Endothelial cell of hepatic sinusoid (primary cell): Measurements from ENCODE around the gene SYCP2L.
"Not testable (repeated sequence)": the region's sequence is repeated elsewhere in the genome, so short reads cannot be mapped to it uniquely, and the experiment has no call there.

Source experiments
- in situ Hi-C: cut with HindIII; loops from 2 replicates; pipeline ENCODE4 v1.10.0; 2017; ENCODE audit warnings: low sequenced_read_pairs

SYCP2L gene

DNA sequence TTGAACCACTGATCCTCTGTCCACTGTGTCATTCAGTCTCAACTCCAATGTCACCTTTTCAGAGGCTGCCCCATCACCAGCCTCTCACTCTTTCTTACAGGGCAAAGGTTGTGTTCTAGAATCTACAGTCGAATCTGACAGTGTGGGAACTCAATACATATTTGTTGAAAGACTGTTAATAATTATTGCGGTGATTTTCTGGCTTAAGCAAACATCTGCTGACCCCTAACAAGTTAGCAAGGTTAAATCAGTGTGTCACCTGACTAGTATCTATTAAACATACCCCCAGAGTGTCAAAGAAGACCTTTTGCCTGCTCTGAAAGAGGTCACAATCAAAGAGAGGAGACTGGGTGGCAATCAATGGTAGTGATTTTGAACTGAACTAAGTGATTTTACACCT, 115.3 kb downstream of the SYCP2L start:
- in situ Hi-C loops, result no loop called here

- in situ Hi-C loops, result not testable (repeated sequence)
These were observed 116.4 kb downstream of the SYCP2L start for GRCh38 chr6:11003297-11003696.

- in situ Hi-C loops, result no loop called here
These were observed 119.2 kb downstream of the SYCP2L start for GRCh38 chr6:11006061-11006460.

DNA sequence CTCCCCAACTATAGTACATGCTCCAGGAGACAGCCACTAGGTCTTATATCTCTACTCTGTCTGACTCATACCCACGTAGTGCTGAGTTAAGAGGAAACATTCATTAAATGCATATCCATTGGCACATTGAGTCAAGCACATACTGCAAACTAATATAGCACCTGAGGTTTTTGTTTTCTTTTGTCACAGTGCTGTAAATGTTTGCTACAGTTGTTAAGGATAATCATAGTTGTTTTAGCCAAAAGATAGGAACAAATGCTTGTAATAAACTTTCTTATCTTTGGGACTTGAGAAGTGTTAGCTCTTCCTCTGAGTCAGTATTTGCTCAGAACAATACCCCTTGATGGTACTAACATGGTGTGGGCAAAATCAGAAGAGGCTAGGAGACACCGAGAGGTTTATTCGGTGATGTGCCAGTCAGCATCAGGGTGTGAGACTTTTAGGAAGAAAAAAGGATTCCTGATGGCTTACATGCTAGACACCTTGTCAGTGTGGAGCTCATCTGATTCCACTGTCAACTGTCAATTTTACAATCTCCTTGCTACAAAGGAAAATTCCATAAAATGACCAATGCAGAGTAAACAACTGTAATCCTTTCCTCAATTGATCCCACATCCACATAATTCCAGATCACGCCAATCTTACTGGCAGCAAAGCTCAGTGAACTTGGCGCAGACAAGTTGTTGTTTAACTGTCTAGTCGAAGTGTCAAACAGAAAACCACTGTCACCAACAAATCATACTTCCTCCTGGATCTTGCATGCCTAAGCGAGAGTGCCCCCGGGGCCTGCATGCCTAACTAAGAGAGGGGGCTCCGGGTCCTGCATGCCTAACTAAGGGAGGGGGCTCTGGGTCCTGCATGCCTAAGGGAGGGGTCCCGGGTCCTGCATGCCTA, 121.1 kb downstream of the SYCP2L start:
- in situ Hi-C loops, result no loop called here

GRCh38 chr6:11008821-11009220, 122.0 kb downstream of the SYCP2L start:
- in situ Hi-C loops, result no loop called here

- in situ Hi-C loops, result no loop called here
These were observed 122.5 kb downstream of the SYCP2L start for GRCh38 chr6:11009353-11009752.

DNA sequence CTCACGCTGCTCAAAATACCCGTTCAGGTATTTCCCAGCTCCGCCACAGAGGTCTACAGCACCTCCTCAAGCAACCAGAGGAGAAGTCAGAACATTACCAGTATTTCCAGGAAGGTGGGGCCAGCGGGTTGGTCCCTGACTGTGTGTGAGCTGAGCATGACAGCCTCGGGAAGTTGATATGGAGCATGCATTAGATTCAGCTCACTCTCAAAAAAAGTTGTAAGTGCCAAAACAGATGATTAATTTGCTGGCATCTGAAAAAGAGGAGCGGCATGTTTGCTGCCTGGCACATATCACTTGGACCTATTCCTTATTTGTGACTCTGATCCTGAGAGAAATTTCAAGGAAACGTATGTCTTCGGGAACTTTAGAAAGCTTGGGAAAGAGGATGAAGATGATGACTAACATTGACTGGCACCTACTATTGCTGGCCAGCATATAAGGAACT, 125.0 kb downstream of the SYCP2L start:
- in situ Hi-C loops, result no loop called here

- in situ Hi-C loops, result no loop called here
These were observed 125.5 kb downstream of the SYCP2L start for GRCh38 chr6:11012295-11012754.

GRCh38 chr6:11012976-11013720, 126.3 kb downstream of the SYCP2L start:
- in situ Hi-C loops, result no loop called here

DNA sequence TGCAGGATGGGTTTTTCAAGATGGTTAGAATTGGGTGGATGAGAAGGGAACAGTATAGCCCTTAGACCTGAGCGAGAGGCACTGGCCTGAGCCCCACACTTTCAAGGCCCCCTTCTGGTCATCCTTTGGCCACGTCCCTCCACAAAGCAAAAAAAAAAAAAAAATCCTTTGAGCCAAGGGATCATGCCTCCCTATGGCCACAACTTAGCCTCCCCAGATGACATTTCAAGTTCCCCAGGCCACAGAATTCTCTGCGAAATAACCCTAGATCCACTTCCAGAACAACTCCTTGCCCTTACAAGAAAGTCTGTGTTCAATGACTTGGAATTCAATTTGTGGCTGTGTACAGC, 126.8 kb downstream of the SYCP2L start:
- in situ Hi-C loops, result no loop called here

DNA sequence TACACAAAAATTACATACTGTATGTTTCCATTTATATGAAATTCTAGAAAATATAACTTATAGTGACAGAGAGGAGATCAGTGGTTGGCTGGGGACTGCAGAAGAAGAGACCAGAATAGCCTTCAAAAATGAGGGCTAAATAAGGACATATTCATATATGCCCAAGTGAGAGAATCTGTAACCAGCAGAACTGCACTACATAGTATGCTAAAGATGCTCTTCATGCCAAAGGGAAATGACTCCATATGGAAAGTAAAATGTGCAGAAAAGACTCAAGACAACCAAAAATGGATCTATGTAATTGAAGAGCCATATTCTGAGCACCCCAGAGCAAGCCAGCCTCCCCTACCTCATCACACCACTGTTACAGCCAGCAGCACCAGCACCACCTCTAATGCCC, 128.2 kb downstream of the SYCP2L start:
- in situ Hi-C loops, result no loop called here

- in situ Hi-C loops, result no loop called here
These were observed 129.6 kb downstream of the SYCP2L start for GRCh38 chr6:11016452-11016851.

- in situ Hi-C loops, result no loop called here
These were observed 130.2 kb downstream of the SYCP2L start for GRCh38 chr6:11017090-11017489.

GRCh38 chr6:11018225-11018624, 131.4 kb downstream of the SYCP2L start:
- in situ Hi-C loops, result no loop called here

DNA sequence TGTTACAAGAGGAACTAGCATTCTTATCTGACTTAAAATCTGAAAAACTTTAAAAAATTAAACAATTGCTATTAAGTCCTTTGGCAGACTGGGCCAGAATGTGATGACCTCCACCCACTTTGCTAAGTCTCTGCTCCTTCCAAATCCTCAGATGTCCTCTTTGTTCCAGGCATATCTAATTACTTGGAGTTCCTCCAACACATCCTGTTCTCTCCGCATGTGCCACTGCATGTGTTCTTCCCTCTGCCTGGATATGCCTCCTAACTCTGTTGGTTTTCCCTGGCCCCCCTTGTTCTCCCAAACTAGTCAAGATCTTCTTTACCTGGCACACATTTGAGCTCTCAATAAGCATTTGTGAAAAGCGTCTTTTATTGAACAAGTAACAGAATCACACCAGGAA, 134.2 kb downstream of the SYCP2L start:
- in situ Hi-C loops, result no loop called here

DNA sequence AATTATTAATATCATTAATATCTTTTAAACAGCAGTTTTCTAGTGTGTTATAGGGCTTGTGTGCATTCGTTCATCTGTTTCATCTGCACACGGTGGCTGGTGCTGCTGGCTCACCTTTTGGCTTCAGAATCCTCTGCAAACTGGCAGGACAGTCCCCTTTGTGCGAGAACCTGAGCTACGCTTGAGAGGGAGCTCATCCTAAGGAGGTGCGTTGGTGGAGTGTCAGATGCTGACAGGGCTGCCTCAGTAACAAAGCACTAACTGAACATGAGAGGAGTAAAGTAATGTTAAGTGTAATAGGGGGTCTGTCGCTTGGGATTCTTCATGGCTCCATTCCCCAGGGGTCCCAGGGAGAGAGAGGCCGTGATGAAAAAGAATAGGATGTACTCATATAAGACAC, 134.9 kb downstream of the SYCP2L start:
- in situ Hi-C loops, result no loop called here

- in situ Hi-C loops, result no loop called here
These were observed 136.2 kb downstream of the SYCP2L start for GRCh38 chr6:11023032-11023431.
